ENCODE data around the gene ZBTB24.

Gene ZBTB24

GRCh38 chr6:109478841-109479624 lies 4.0 kb downstream of the ZBTB24 start:
- TF ChIP-seq CTCF (conservative IDR thresholded peaks at IDR 0.05; ENCODE audit: low read depth, low read length), result no peak
- no peak for DNase-seq (ENCODE audit: low read depth)
- peak overlapping the region; percentile 16 for H3K4me3 ChIP-seq (ENCODE audit: low read length)

GRCh38 chr6:109478222-109478805 lies 4.7 kb downstream of the ZBTB24 start:
- peak overlapping the region; percentile 2 for H3K4me3 ChIP-seq (ENCODE audit: low read length)
- no peak for DNase-seq (ENCODE audit: low read depth)
- TF ChIP-seq CTCF (conservative IDR thresholded peaks at IDR 0.05; ENCODE audit: low read depth, low read length), result no peak

DNA sequence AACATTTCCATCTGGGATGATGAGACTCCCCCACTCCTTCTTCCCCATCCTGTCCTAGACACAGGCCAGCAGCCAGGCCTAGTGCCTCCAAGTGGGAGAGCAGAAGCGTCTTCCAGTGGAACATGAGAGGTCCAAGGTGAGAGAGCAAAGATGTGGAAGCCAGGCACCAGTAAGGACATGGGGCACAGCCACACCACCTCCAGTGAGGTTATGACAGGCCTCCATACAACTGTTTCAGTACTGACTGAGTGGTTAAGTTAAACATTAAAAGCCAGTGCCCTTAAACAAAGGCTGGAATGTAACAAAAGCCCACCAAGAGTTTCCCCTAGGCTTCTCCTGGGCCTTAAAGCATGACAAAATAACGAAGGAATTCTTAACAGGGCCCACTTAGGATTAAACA lies 5.3 kb downstream of the ZBTB24 start:
- no peak for TF ChIP-seq CTCF (conservative IDR thresholded peaks at IDR 0.05; ENCODE audit: low read depth, low read length)
- H3K4me3 ChIP-seq (ENCODE audit: low read length), result no peak overlapping the region
- DNase-seq (ENCODE audit: low read depth), result no peak

- no peak for DNase-seq (ENCODE audit: low read depth)
- TF ChIP-seq CTCF (conservative IDR thresholded peaks at IDR 0.05; ENCODE audit: low read depth, low read length), result no peak
- H3K4me3 ChIP-seq (ENCODE audit: low read length), result no peak overlapping the region
Observed at GRCh38 chr6:109477184-109477583, 5.8 kb downstream of the ZBTB24 start.

DNA sequence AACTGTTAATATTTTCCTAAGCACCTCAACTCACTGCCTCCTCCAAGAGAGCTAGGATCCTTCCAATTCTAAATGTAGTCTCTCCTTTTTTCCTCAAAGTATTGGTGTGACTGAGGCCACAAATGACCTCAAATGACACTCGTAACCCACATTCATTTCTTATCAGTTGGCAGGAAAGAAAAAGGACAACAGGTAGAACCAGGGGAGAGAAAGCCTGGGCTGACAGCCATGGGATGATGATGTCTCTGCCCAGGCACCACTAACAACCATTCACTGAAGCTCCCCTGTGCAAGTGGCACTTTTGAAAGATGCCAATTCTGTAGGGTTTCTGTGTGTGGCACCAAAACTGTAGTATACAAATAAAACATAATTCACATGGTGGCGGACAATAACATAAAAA lies 7.4 kb downstream of the ZBTB24 start:
- H3K4me3 ChIP-seq (ENCODE audit: low read length), result no peak overlapping the region
- no peak for TF ChIP-seq CTCF (conservative IDR thresholded peaks at IDR 0.05; ENCODE audit: low read depth, low read length)
- DNase-seq (ENCODE audit: low read depth), result no peak

- no peak for DNase-seq (ENCODE audit: low read depth)
- no peak for TF ChIP-seq CTCF (conservative IDR thresholded peaks at IDR 0.05; ENCODE audit: low read depth, low read length)
- no peak overlapping the region for H3K4me3 ChIP-seq (ENCODE audit: low read length)
Observed at GRCh38 chr6:109474995-109475394, 8.0 kb downstream of the ZBTB24 start.

- no peak for TF ChIP-seq CTCF (conservative IDR thresholded peaks at IDR 0.05; ENCODE audit: low read depth, low read length)
- DNase-seq (ENCODE audit: low read depth), result no peak
- H3K4me3 ChIP-seq (ENCODE audit: low read length), result no peak overlapping the region
Observed at GRCh38 chr6:109473120-109473519, 9.9 kb downstream of the ZBTB24 start.
